ENCODE data around the gene PRSS38. TPM values are rescaled to one million over a fixed set of nuclear protein-coding genes. Genes with fewer than 3 reads are reported as not detected.

PRSS38 gene
- polyA plus RNA-seq, 1 donor (not counting 4 experiments of a cell fraction or from before 2014, with no cell fraction given), result not detected

DNA sequence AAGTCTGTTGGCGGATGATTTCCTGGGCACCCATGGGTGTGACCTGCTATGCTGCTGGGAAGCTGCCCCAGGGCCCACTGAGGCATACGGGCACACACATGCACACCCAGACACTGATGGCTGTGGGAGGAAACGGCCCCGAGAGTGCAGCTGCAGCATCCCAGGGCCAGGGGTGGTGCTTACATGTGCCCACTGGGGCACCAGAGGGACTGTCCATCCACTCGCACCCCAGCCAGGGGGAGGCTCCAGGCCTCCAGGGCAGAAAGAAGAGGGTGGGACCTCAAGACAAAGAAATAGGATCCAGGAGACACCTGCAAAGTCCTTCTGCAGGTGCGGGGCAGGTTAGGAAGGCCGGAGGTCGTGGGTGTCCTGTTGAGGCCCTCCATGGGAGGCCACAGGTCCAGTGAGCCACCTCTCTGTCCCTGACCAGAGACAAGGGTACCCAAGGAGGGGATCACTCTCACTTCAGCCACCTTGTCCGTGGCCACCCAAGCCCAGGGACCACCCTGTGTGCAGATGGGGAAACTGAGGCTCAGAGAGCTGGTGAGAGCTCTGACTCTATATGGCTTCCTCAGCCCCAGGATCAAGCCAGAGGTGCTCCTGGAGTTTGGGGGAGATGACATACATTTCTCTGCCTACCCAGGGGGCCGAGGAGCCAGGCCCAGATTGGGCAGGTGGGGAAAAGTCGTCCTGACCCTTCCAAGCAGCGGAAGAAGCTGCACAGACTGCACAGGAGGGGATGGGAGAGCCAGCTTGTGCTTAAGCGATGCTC lies 75.2 kb downstream of the PRSS38 start:
- TF ChIP-seq, protein P1, sequence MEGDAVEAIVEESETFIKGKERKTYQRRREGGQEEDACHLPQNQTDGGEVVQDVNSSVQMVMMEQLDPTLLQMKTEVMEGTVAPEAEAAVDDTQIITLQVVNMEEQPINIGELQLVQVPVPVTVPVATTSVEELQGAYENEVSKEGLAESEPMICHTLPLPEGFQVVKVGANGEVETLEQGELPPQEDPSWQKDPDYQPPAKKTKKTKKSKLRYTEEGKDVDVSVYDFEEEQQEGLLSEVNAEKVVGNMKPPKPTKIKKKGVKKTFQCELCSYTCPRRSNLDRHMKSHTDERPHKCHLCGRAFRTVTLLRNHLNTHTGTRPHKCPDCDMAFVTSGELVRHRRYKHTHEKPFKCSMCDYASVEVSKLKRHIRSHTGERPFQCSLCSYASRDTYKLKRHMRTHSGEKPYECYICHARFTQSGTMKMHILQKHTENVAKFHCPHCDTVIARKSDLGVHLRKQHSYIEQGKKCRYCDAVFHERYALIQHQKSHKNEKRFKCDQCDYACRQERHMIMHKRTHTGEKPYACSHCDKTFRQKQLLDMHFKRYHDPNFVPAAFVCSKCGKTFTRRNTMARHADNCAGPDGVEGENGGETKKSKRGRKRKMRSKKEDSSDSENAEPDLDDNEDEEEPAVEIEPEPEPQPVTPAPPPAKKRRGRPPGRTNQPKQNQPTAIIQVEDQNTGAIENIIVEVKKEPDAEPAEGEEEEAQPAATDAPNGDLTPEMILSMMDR (optimal IDR thresholded peaks at IDR 0.05 in 1 of 3, IDR thresholded peaks at IDR 0.05 in 1 of 3, conservative IDR thresholded peaks at IDR 0.05 in 1 of 3; ENCODE audit: extremely low read depth in 1 of 3, insufficient read depth in 2 of 3, low read length in 3 of 3), result no peak
- TF ChIP-seq EZH2 (IDR thresholded peaks at IDR 0.05; ENCODE audit: low read length), result no peak
- Histone ChIP-seq H3K36me3 (ENCODE audit: control insufficient read depth in 2 of 2, extremely low read depth in 1 of 2, insufficient read depth in 2 of 2, low read length in 2 of 2) (no peaks in the 10 kb centered on the region), H3K27ac (ENCODE audit: control insufficient read depth, insufficient read depth, low read length) (no peak overlapping the region), H3K4me3 (ENCODE audit: control insufficient read depth in 2 of 3, extremely low read depth in 1 of 3, insufficient read depth in 2 of 3, low read depth in 1 of 3, low read length in 3 of 3) (no peak overlapping the region), H3K9me3 (ENCODE audit: control insufficient read depth, low read depth, low read length) (no peaks in the 10 kb centered on the region), H3K4me1 (ENCODE audit: control insufficient read depth, extremely low read depth, insufficient read depth, low read length) (peaks cover 10% of the 10 kb centered on the region), H3K79me2 (ENCODE audit: control insufficient read depth, insufficient read depth, low read length) (no peaks in the 10 kb centered on the region), H4K20me1 (ENCODE audit: control insufficient read depth, extremely low read depth, insufficient read depth, low read length) (no peaks in the 10 kb centered on the region), H3K27me3 (ENCODE audit: control insufficient read depth, extremely low read depth, insufficient read depth, low read length) (peaks cover 3% of the 10 kb centered on the region), H3K9me1 (ENCODE audit: control insufficient read depth, extremely low read depth, insufficient read depth, low read length) (no peaks in the 10 kb centered on the region), H2AFZ (ENCODE audit: control insufficient read depth, low read length) (no peak overlapping the region), H3K4me2 (ENCODE audit: control insufficient read depth, extremely low read depth, insufficient read depth, low read depth, low read length) (no peak overlapping the region), H3K9ac (ENCODE audit: control insufficient read depth, extremely low read depth, insufficient read depth, low read length) (no peak overlapping the region)
- dilution Hi-C loops (cut with MboI; ENCODE audit: extremely low pct_ligation_motif_present, low sequenced_read_pairs), result no loop called here
- no peak for DNase-seq (ENCODE audit: low read depth, low spot score)
- FAIRE-seq, result no peak

DNA sequence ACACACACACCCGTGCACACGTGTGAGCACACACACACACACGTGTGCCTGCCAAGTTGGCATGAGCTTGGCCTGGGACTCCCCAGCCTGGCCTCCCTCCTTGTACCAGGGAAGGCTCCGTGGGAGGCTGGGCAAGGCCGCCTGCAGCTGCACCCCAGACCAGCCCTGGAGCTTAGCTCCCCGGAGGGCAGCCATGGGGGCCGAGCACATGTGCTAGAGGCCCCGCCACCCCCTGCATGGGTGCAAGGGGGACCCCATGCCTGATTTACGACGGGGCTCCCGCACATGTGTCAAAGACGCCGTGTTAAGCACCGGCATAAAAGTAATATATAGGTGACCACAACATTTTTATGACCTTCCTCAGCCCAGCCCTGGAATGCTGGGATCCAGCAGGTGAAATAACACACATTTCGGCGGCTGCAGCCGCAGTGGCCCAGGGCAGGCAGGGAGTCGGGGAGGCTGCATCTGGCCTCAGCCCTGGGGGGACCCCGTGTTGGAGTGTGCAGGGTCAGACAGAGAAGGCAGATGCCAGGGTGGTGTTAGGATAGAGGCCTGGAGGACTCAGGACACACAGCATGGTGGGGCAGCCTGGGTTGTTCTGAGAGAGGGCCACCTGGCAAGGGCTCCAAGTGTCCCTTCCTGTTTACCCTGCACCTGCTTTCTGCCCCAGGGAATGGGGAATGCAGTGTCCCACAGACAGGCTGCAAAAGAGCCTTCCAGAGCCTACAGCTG lies 75.9 kb downstream of the PRSS38 start:
- Histone ChIP-seq H3K27ac (ENCODE audit: control insufficient read depth, insufficient read depth, low read length) (no peak overlapping the region), H3K79me2 (ENCODE audit: control insufficient read depth, insufficient read depth, low read length) (no peaks in the 10 kb centered on the region), H4K20me1 (ENCODE audit: control insufficient read depth, extremely low read depth, insufficient read depth, low read length) (no peaks in the 10 kb centered on the region), H3K9ac (ENCODE audit: control insufficient read depth, extremely low read depth, insufficient read depth, low read length) (no peak overlapping the region), H3K4me1 (ENCODE audit: control insufficient read depth, extremely low read depth, insufficient read depth, low read length) (peaks cover 5% of the 10 kb centered on the region), H3K36me3 (ENCODE audit: control insufficient read depth in 2 of 2, extremely low read depth in 1 of 2, insufficient read depth in 2 of 2, low read length in 2 of 2) (no peaks in the 10 kb centered on the region), H3K9me3 (ENCODE audit: control insufficient read depth, low read depth, low read length) (no peaks in the 10 kb centered on the region), H3K4me3 (ENCODE audit: control insufficient read depth in 2 of 3, extremely low read depth in 1 of 3, insufficient read depth in 2 of 3, low read depth in 1 of 3, low read length in 3 of 3) (no peak overlapping the region), H3K4me2 (ENCODE audit: control insufficient read depth, extremely low read depth, insufficient read depth, low read depth, low read length) (no peak overlapping the region), H2AFZ (ENCODE audit: control insufficient read depth, low read length) (no peak overlapping the region), H3K27me3 (ENCODE audit: control insufficient read depth, extremely low read depth, insufficient read depth, low read length) (peaks cover 3% of the 10 kb centered on the region), H3K9me1 (ENCODE audit: control insufficient read depth, extremely low read depth, insufficient read depth, low read length) (no peaks in the 10 kb centered on the region)
- dilution Hi-C loops (cut with MboI; ENCODE audit: extremely low pct_ligation_motif_present, low sequenced_read_pairs), result no loop called here
- FAIRE-seq (no peak), DNase-seq (ENCODE audit: low read depth, low spot score) (no peak)
- TF ChIP-seq, protein P1 (optimal IDR thresholded peaks at IDR 0.05 in 1 of 3, IDR thresholded peaks at IDR 0.05 in 1 of 3, conservative IDR thresholded peaks at IDR 0.05 in 1 of 3; ENCODE audit: extremely low read depth in 1 of 3, insufficient read depth in 2 of 3, low read length in 3 of 3), result no peak
- no peak for TF ChIP-seq EZH2 (IDR thresholded peaks at IDR 0.05; ENCODE audit: low read length)
